ENCODE results near the gene ELL.

GRCh38 chr19:18427080-18427742 lies 94.7 kb downstream of the ELL start:
- TF ChIP-seq CTCF (IDR thresholded peaks at IDR 0.05; ENCODE audit: insufficient read depth, low read length) = no peak
- no peak for TF ChIP-seq POLR2AphosphoS5 (IDR thresholded peaks at IDR 0.05; ENCODE audit: low read depth)
- TF ChIP-seq GABPA (IDR thresholded peaks at IDR 0.05; ENCODE audit: low read depth) = no peak

All from HL-60 (cell line).